ENCODE results near the gene APEX1. TPM values are rescaled to one million over a fixed set of nuclear protein-coding genes. Genes with fewer than 3 reads are reported as not detected.

Gene APEX1
- total RNA-seq, 1 donor from 2014 or later = 328 TPM

DNA sequence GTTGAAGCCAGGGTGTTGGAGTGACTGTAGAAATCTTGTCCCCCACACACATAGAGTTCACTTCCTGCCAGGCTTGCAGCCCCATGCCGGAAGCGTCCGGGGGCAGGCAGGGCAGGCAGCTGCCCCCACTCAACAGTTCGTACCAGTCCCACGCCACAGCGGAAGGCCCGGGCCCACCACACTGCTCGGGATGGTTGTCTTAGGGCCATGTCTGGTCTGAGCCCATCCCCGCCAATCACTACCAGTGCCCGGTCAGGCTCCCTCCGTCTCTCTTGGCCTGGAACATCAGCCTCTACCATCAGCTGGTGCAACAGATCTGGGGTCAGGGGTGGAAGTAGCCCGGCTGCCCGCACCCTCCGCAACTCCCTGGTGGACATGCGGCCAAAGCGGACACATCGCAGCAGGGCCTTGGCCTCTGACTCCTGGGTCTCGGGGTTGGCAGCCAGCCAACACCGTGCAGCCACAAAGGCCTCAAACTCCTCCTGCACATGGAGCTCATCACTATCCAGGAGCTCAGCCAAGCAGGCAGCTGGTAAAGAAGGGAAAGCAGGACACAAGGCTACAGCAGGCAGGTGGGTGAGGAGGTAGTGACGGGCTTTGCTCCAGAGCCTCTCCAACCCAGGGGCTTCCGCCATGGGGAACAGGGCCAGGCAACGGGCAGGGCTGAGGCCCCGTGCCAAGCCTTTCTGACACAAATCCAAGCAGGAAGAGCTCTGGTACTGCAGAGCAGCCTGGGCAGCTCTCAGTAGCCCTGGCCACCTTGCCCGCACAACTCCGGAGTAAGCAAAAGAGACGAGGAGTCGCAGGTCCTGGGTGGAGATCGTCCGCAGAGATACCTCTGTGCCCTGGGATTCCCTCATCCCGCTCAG, 25.0 kb upstream of the APEX1 start:
- no peaks in the 10 kb centered on the region for H3K36me3 ChIP-seq (ENCODE audit: control insufficient read depth, insufficient read depth, low read length)
- H3K4me3 ChIP-seq (ENCODE audit: low read depth, low read length) = no peak overlapping the region
- DNase-seq (ENCODE audit: low read depth) = no peak
- peaks cover 1% of the 10 kb centered on the region for H3K27me3 ChIP-seq (ENCODE audit: control insufficient read depth, insufficient read depth, low read length)
- TF ChIP-seq, protein P1, sequence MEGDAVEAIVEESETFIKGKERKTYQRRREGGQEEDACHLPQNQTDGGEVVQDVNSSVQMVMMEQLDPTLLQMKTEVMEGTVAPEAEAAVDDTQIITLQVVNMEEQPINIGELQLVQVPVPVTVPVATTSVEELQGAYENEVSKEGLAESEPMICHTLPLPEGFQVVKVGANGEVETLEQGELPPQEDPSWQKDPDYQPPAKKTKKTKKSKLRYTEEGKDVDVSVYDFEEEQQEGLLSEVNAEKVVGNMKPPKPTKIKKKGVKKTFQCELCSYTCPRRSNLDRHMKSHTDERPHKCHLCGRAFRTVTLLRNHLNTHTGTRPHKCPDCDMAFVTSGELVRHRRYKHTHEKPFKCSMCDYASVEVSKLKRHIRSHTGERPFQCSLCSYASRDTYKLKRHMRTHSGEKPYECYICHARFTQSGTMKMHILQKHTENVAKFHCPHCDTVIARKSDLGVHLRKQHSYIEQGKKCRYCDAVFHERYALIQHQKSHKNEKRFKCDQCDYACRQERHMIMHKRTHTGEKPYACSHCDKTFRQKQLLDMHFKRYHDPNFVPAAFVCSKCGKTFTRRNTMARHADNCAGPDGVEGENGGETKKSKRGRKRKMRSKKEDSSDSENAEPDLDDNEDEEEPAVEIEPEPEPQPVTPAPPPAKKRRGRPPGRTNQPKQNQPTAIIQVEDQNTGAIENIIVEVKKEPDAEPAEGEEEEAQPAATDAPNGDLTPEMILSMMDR (IDR thresholded peaks at IDR 0.05; ENCODE audit: insufficient read depth, low read length, poor library complexity, severe bottlenecking) = no peak

DNA sequence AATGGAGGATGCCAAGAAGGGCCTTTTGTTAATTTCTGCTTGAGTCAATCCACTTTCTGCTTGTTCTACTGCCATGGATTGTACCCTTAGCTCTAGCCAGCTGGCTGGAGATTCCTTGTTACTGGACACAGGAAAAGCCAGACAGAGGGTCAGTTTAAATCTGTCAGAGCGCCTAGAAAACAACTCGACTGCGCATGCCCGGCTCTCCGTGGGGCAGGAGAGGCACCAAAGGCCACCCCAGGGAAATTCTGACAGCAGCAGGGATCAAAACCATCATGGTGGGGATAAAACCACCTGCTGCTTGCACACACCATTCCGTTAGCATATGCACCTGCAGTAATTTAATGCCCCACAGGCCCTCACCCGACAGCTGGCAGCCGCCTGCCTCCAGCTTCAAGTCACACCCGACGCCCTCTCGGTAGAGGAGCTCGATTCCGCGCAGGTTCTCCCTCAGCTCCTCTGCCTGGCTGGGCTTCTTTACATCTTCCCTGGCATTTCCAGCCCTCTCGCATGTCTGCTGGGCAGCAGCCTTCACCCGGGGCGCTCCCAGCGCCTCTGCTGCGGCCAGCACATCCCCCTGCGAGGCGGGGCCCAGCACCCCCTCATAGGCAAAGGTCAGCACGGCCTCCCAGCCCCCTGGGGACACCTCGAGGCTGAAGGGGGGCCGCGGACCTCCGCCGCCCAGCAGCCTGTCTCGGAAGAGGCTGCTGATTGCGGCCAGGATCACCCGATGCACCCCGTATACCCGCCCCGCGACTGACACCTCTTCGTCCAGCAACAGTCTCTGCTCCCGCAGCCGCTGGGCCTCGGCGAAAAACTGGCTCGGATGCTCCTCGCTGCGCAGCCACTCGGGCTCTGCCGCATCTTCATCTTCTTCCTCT, 20.1 kb upstream of the APEX1 start:
- Histone ChIP-seq H3K36me3 (ENCODE audit: control insufficient read depth, insufficient read depth, low read length) (no peaks in the 10 kb centered on the region), H3K4me3 (ENCODE audit: low read depth, low read length) (peak overlapping the region; percentile 16), H3K27me3 (ENCODE audit: control insufficient read depth, insufficient read depth, low read length) (peaks cover 8% of the 10 kb centered on the region)
- TF ChIP-seq, protein P1 (IDR thresholded peaks at IDR 0.05; ENCODE audit: insufficient read depth, low read length, poor library complexity, severe bottlenecking) = no peak
- DNase-seq (ENCODE audit: low read depth) = no peak

DNA sequence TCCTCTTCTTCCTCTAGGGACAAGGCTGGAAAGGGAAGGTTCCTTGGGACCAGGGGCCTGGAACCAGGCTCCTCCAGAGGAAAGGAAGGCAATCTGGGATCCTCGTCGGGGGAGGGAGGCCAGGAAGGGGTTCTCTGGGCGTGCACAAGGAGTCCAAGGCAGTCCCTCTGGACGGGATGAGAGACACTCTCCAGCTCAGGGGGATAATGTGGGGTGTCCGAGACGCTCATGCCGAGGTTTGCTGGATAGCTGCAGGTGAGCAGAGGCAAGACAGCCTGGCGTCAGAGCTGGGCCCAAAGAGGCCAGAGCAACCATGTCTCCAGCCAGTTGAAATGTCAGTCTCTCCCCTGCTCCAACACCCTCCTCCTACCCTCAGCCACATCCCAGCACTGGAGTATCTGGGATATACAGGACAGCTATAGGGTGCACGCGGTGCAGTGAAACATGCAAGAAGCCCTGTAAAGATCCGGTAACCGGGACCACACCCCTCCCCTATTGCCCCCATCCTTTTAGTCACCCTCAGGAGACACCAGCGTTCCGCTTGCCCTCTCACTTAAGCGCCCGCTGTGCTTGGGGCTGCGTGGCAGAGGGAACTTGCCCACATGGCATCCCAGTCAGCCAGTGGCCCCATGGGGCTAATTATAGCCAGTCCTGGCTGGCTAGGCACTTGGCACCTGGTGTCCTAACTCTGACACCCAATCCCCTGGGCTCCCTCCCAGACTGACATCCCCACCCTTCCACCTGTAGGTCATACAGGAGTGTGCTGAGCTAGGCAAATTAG, 19.3 kb upstream of the APEX1 start, which contains the start of gene KLHL33:
KLHL33 (minus strand) TSS at position 585 of the 781 bp plus-strand sequence; CDS start at position 230, 355 bp downstream.
- H3K4me3 ChIP-seq (ENCODE audit: low read depth, low read length) = peak within 1 kb of the TSS; percentile 16

GRCh38 chr14:20436363-20436755, 18.7 kb upstream of the APEX1 start:
- DNase-seq (ENCODE audit: low read depth) = no peak
- Histone ChIP-seq H3K4me3 (ENCODE audit: low read depth, low read length) (no peak overlapping the region), H3K36me3 (ENCODE audit: control insufficient read depth, insufficient read depth, low read length) (no peaks in the 10 kb centered on the region), H3K27me3 (ENCODE audit: control insufficient read depth, insufficient read depth, low read length) (peaks cover 8% of the 10 kb centered on the region)
- TF ChIP-seq, protein P1 (IDR thresholded peaks at IDR 0.05; ENCODE audit: insufficient read depth, low read length, poor library complexity, severe bottlenecking) = no peak

More for the DNA sequence above, 19.3 kb upstream of the APEX1 start, which contains the start of gene KLHL33:
- TF ChIP-seq, protein P1 (IDR thresholded peaks at IDR 0.05; ENCODE audit: insufficient read depth, low read length, poor library complexity, severe bottlenecking) = no peak
- DNase-seq (ENCODE audit: low read depth) = no peak
- Histone ChIP-seq H3K36me3 (ENCODE audit: control insufficient read depth, insufficient read depth, low read length) (no peaks in the 10 kb centered on the region), H3K27me3 (ENCODE audit: control insufficient read depth, insufficient read depth, low read length) (peaks cover 8% of the 10 kb centered on the region)

GRCh38 chr14:20438664-20439063, 16.4 kb upstream of the APEX1 start:
- Histone ChIP-seq H3K27me3 (ENCODE audit: control insufficient read depth, insufficient read depth, low read length) (peaks cover 8% of the 10 kb centered on the region), H3K36me3 (ENCODE audit: control insufficient read depth, insufficient read depth, low read length) (no peaks in the 10 kb centered on the region), H3K4me3 (ENCODE audit: low read depth, low read length) (no peak overlapping the region)
- TF ChIP-seq, protein P1 (IDR thresholded peaks at IDR 0.05; ENCODE audit: insufficient read depth, low read length, poor library complexity, severe bottlenecking) = no peak
- no peak for DNase-seq (ENCODE audit: low read depth)

Measured in kidney epithelial cell (primary cell).